Measurements from ENCODE around the gene ADCK1. TPM values are rescaled to one million over a fixed set of nuclear protein-coding genes. Genes with fewer than 3 reads are reported as not detected.

ADCK1 gene, protein sequence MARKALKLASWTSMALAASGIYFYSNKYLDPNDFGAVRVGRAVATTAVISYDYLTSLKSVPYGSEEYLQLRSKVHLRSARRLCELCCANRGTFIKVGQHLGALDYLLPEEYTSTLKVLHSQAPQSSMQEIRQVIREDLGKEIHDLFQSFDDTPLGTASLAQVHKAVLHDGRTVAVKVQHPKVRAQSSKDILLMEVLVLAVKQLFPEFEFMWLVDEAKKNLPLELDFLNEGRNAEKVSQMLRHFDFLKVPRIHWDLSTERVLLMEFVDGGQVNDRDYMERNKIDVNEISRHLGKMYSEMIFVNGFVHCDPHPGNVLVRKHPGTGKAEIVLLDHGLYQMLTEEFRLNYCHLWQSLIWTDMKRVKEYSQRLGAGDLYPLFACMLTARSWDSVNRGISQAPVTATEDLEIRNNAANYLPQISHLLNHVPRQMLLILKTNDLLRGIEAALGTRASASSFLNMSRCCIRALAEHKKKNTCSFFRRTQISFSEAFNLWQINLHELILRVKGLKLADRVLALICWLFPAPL
- 4.6 TPM for total RNA-seq (2013)
- polyA plus RNA-seq (10 to 100 TPM in 1 of 3 donors, 1 to 10 TPM in 2; 3.7 to 33.0 (median 5.4) TPM), polyA minus RNA-seq (7.2 and 7.7 TPM in 2 replicates), total RNA-seq (1.3 to 11.8 (median 4.8) reads per million in 11 experiments)

DNA sequence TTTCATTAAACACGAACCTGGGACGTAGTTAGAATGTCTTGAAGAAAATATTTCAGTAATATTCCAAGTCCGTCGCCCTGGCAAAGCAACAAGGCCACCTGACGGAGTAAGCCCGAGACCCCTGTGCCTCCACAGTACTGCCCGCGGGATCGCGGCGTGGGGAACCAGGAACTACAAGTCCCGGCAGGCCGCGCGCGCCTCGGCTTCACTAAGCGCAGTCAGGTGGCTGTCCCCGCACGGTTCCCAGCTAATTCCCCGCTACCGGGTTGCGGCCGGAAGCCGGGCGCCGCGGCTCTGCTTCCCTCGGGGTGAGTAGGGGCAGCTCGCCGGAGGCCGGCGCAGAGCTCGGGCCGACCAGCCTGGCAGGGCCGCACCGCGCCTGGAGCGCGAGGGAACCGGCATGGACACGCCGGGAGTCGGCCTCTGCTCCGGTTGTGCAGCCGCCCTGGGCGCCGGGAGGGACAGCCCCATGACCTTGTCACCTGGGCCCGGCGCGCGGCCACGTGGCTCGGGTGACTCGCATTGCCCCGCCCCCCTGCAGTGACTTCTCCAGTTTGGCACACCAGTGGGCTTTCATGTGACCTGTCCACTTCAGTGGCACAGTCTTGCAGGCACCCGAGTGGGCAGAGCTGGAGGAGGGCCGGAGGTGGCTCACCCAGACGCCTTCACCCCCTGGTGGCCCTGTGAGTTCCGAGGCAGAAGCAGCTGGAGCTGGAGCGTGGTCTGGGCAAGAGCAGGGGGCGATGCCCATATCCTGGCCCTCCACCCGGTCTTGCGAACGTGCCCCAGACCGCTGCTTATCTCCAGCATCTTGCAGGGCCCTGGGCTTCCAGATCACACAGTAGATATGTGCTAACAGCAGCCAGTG lies at the start of gene ADCK1:
ADCK1 (plus strand) TSS at position 247 of the 868 bp plus-strand sequence. CDS start 18,870 bp downstream, outside the sequence.
- H3K4me3 Mint-ChIP-seq = peak within 1 kb of the TSS; percentile 84 to 93
- TF ChIP-seq, protein P1, sequence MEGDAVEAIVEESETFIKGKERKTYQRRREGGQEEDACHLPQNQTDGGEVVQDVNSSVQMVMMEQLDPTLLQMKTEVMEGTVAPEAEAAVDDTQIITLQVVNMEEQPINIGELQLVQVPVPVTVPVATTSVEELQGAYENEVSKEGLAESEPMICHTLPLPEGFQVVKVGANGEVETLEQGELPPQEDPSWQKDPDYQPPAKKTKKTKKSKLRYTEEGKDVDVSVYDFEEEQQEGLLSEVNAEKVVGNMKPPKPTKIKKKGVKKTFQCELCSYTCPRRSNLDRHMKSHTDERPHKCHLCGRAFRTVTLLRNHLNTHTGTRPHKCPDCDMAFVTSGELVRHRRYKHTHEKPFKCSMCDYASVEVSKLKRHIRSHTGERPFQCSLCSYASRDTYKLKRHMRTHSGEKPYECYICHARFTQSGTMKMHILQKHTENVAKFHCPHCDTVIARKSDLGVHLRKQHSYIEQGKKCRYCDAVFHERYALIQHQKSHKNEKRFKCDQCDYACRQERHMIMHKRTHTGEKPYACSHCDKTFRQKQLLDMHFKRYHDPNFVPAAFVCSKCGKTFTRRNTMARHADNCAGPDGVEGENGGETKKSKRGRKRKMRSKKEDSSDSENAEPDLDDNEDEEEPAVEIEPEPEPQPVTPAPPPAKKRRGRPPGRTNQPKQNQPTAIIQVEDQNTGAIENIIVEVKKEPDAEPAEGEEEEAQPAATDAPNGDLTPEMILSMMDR (IDR thresholded peaks at IDR 0.05) = no peak
- peak; percentile 86 to 90 (median 88) for DNase-seq
- Histone ChIP-seq H3K27me3 (ENCODE audit: control insufficient read depth in 2 of 2, insufficient read depth in 2 of 2, low read length in 2 of 2) (no peaks in the 10 kb centered on the region), H3K4me2 (replicated peaks; ENCODE audit: extremely low read depth, low read length, poor library complexity, severe bottlenecking) (peak within 1 kb of the TSS; percentile 73), H2AFZ (ENCODE audit: insufficient read depth, low read depth, low read length, poor library complexity, severe bottlenecking) (peak within 1 kb of the TSS; percentile 85), H3K4me1 (ENCODE audit: control insufficient read depth in 1 of 2, insufficient read depth in 2 of 2, low read length in 2 of 2) (peaks cover 9 to 11% of the 10 kb centered on the region in 2 donors), H3K9me3 (replicated peaks in 1 of 2; ENCODE audit: control insufficient read depth in 1 of 2, insufficient read depth in 1 of 2, low read length in 2 of 2) (no peaks in the 10 kb centered on the region), H4K20me1 (ENCODE audit: insufficient read depth, low read length) (no peaks in the 10 kb centered on the region), H3K79me2 (ENCODE audit: insufficient read depth, low read length) (no peaks in the 10 kb centered on the region), H3K27ac (ENCODE audit: low read depth in 1 of 2, low read length in 2 of 2) (peak within 1 kb of the TSS; percentile 63 to 86), H3K36me3 (replicated peaks in 1 of 2; ENCODE audit: control insufficient read depth in 1 of 2, insufficient read depth in 2 of 2, low read length in 2 of 2) (no peaks in the 10 kb centered on the region), H3K4me3 (replicated peaks in 1 of 3; ENCODE audit: low read depth in 2 of 3, low read length in 3 of 3) (peak within 1 kb of the TSS; percentile 57 to 81 (median 60)), H3K9ac (ENCODE audit: insufficient read depth, low read length, poor library complexity, severe bottlenecking) (peak within 1 kb of the TSS; percentile 82)
- H3K27me3 Mint-ChIP-seq (ENCODE audit: low read depth in 3 of 3) = peaks cover 0 to 5% (median 2%) of the 10 kb centered on the region in 3 donors
- H3K27ac Mint-ChIP-seq = peak within 1 kb of the TSS; percentile 80 to 95 (median 91)
- intact Hi-C loops (cut with micrococcal nuclease) = loop anchor here (5.0 kb wide), 1 partner anchor 38 kb away; the partner anchor contains the start of gene SNW1 (in 2 of the 2)
- H3K36me3 Mint-ChIP-seq = no peaks in the 10 kb centered on the region
- peaks cover 0 to 2% (median 0%) of the 10 kb centered on the region in 7 donors for H3K9me3 Mint-ChIP-seq
- under 1% methylated on average over 64 of the region's 66 CpGs for WGBS (ENCODE audit: insufficient coverage)
- peaks cover 11% of the 10 kb centered on the region for H3K4me1 Mint-ChIP-seq

GRCh38 chr14:77752266-77752665 lies 47.6 kb upstream of the ADCK1 start:
- H3K9me3 ChIP-seq (replicated peaks in 1 of 2; ENCODE audit: control insufficient read depth in 1 of 2, insufficient read depth in 1 of 2, low read length in 2 of 2) = no peaks in the 10 kb centered on the region
- Mint-ChIP-seq H3K27ac (no peak overlapping the region), H3K27me3 (ENCODE audit: low read depth in 3 of 3) (peaks cover 0 to 3% (median 0%) of the 10 kb centered on the region in 3 donors), H3K36me3 (peaks cover 56 to 87% of the 10 kb centered on the region in 2 donors), H3K4me1 (peaks cover 4% of the 10 kb centered on the region), H3K4me3 (no peak overlapping the region), H3K9me3 (no peaks in the 10 kb centered on the region)
- TF ChIP-seq, protein P1 (IDR thresholded peaks at IDR 0.05) = no peak
- no CpG with 5 or more reads among the region's 2 CpGs for WGBS (ENCODE audit: insufficient coverage)
- intact Hi-C loops (cut with micrococcal nuclease) = no loop called here
- no peak overlapping the region for H3K27ac ChIP-seq (ENCODE audit: low read depth in 1 of 2, low read length in 2 of 2)
- peaks cover 78% of the 10 kb centered on the region for H4K20me1 ChIP-seq (ENCODE audit: insufficient read depth, low read length)
- no peaks in the 10 kb centered on the region for H3K4me1 ChIP-seq (ENCODE audit: control insufficient read depth in 1 of 2, insufficient read depth in 2 of 2, low read length in 2 of 2)
- DNase-seq = no peak
- peaks cover 73% of the 10 kb centered on the region for H3K79me2 ChIP-seq (ENCODE audit: insufficient read depth, low read length)
- H2AFZ ChIP-seq (ENCODE audit: insufficient read depth, low read depth, low read length, poor library complexity, severe bottlenecking) = no peak overlapping the region
- H3K9ac ChIP-seq (ENCODE audit: insufficient read depth, low read length, poor library complexity, severe bottlenecking) = no peak overlapping the region
- H3K36me3 ChIP-seq (replicated peaks in 1 of 2; ENCODE audit: control insufficient read depth in 1 of 2, insufficient read depth in 2 of 2, low read length in 2 of 2) = peaks cover 61 to 91% of the 10 kb centered on the region in 2 donors
- no peak overlapping the region for H3K4me2 ChIP-seq (replicated peaks; ENCODE audit: extremely low read depth, low read length, poor library complexity, severe bottlenecking)
- H3K4me3 ChIP-seq (replicated peaks in 1 of 3; ENCODE audit: low read depth in 2 of 3, low read length in 3 of 3) = no peak overlapping the region
- H3K27me3 ChIP-seq (ENCODE audit: control insufficient read depth in 2 of 2, insufficient read depth in 2 of 2, low read length in 2 of 2) = no peaks in the 10 kb centered on the region
